H1 (cell line): ENCODE measurements around the gene RNASET2. TPM values are rescaled to one million over a fixed set of nuclear protein-coding genes. Genes with fewer than 3 reads are reported as not detected.

Source experiments
- CTCF ChIA-PET: fragments of 300-600 bp; sonication (Branson Sonifier 250); formaldehyde crosslinking; loops from one replicate; lab custom pipeline; 2021; ENCODE audit not compliant: partially characterized antibody; lab: Charles Lee
- POLR2A ChIA-PET: fragments of 300-600 bp; sonication (Branson Sonifier 250); formaldehyde crosslinking; loops from one replicate; lab custom pipeline; 2021; ENCODE audit warnings: inconsistent platforms; ENCODE audit not compliant: partially characterized antibody; lab: Charles Lee
- DNase-seq, 2 experiments: peaks; one replicate each; pipeline versions ENCODE4 v3.0.0 to v3.0.0-alpha.2; 2010 to 2022; ENCODE audit warnings: low spot score in 2 of 2, low read depth in 1 of 2, mixed read lengths in 1 of 2
- FAIRE-seq: peaks from 2 replicates; lab custom pipeline; 2011; peaks lifted over from hg19 to GRCh38; lab: Jason Lieb, UNC
- H2AFZ ChIP-seq: 2 replicates; pipeline ENCODE4 v1.8.1; 2012; ENCODE audit warnings: low read length, inconsistent platforms
- H2AK5ac ChIP-seq: 2 replicates; pipeline ENCODE4 v1.6.1; 2013; ENCODE audit warnings: low read depth, low read length
- H2BK120ac ChIP-seq: replicated peaks from 2 replicates; pipeline ENCODE3; 2013; ENCODE audit warnings: low read depth, low read length, inconsistent platforms
- H2BK12ac ChIP-seq: 2 replicates; pipeline ENCODE4 v1.6.1; 2013; ENCODE audit warnings: low read depth, low read length
- H2BK15ac ChIP-seq: 2 replicates; pipeline ENCODE4 v1.6.1; 2013; ENCODE audit warnings: low read length
- H2BK20ac ChIP-seq: 2 replicates; pipeline ENCODE4 v1.6.1; 2013; ENCODE audit warnings: low read length
- H2BK5ac ChIP-seq: 2 replicates; pipeline ENCODE4 v1.6.1; 2013; ENCODE audit warnings: low read depth, low read length
- H3K14ac ChIP-seq: 2 replicates; pipeline ENCODE4 v1.6.1; 2013; ENCODE audit warnings: inconsistent platforms; ENCODE audit not compliant: insufficient read length
- H3K18ac ChIP-seq: 2 replicates; pipeline ENCODE4 v1.6.1; 2013; ENCODE audit warnings: low read length; ENCODE audit errors: extremely low read depth
- H3K23ac ChIP-seq: 2 replicates; pipeline ENCODE4 v1.6.1; 2013; ENCODE audit warnings: inconsistent platforms; ENCODE audit not compliant: insufficient read length
- H3K23me2 ChIP-seq: 2 replicates; pipeline ENCODE4 v1.6.1; 2013; ENCODE audit warnings: low read depth, low read length
- H3K27ac ChIP-seq: 2 replicates; pipeline ENCODE4 v1.6.1; 2011; ENCODE audit warnings: low read depth, low read length, inconsistent platforms
- H3K27me3 ChIP-seq, 4 experiments: replicated peaks in 1 of 4; 1 replicate in 1 of 4; 2 replicates in 3 of 4; pipeline versions ENCODE4 v1.6.1 to v1.8.1; 2011 to 2013; ENCODE audit warnings: low read length in 3 of 4, mild to moderate bottlenecking in 3 of 4, inconsistent platforms in 2 of 4, mixed read lengths in 2 of 4, moderate library complexity in 1 of 4; ENCODE audit not compliant: control insufficient read depth in 3 of 4, insufficient read depth in 3 of 4; ENCODE audit errors: extremely low read depth in 1 of 4
- H3K36me3 ChIP-seq, 4 experiments: 2 replicates each; pipeline versions ENCODE4 v1.6.1 to v1.8.1; 2011 to 2013; ENCODE audit warnings: mild to moderate bottlenecking in 4 of 4, low read length in 3 of 4, moderate library complexity in 2 of 4, control low read depth in 1 of 4, inconsistent platforms in 1 of 4; ENCODE audit not compliant: insufficient read depth in 4 of 4, control insufficient read depth in 2 of 4
- H3K4ac ChIP-seq: replicated peaks from 2 replicates; pipeline ENCODE3; 2013; ENCODE audit warnings: low read length, low read depth, mixed read lengths, inconsistent platforms; ENCODE audit not compliant: insufficient read length
- H3K4me1 ChIP-seq, 4 experiments: replicated peaks in 1 of 4; 1 replicate in 1 of 4; 2 replicates in 3 of 4; pipeline versions ENCODE4 v1.6.1 to v1.8.1; 2011 to 2013; ENCODE audit warnings: low read length in 3 of 4, inconsistent platforms in 2 of 4, mixed read lengths in 1 of 4; ENCODE audit not compliant: insufficient read depth in 4 of 4, control insufficient read depth in 3 of 4
- H3K4me2 ChIP-seq, 2 experiments: 2 replicates each; pipeline versions ENCODE4 v1.6.1 to v1.8.1; 2011 to 2013; ENCODE audit warnings: low read depth in 2 of 2, low read length in 2 of 2, control low read depth in 1 of 2, inconsistent platforms in 1 of 2, mild to moderate bottlenecking in 1 of 2; ENCODE audit not compliant: insufficient read depth in 1 of 2
- H3K4me3 ChIP-seq, 4 experiments: fragments of 200-600, 300-600 bp in 1 of 4; sonication (generic), shearing (Covaris generic), sonication (Bioruptor Twin) in 1 of 4; 2 replicates each; pipeline versions ENCODE4 v1.5.1 to v1.8.1; 2011 to 2016; ENCODE audit warnings: low read length in 4 of 4, low read depth in 3 of 4, control low read depth in 2 of 4, inconsistent platforms in 2 of 4, mild to moderate bottlenecking in 2 of 4, mixed read lengths in 1 of 4, moderate library complexity in 1 of 4; ENCODE audit not compliant: insufficient read depth in 2 of 4; ENCODE audit errors: extremely low read depth in 1 of 4
- H3K56ac ChIP-seq: replicated peaks from 2 replicates; pipeline ENCODE3; 2013; ENCODE audit warnings: low read depth, mild to moderate bottlenecking, mixed read lengths, low read length, inconsistent platforms; ENCODE audit not compliant: insufficient read length
- H3K79me1 ChIP-seq: 2 replicates; pipeline ENCODE4 v1.6.1; 2013; ENCODE audit warnings: low read depth, low read length, control low read depth
- H3K79me2 ChIP-seq, 2 experiments: 2 replicates each; pipeline versions ENCODE4 v1.6.1 to v1.8.1; 2012 to 2013; ENCODE audit warnings: low read length in 2 of 2, mild to moderate bottlenecking in 2 of 2, inconsistent platforms in 1 of 2; ENCODE audit not compliant: insufficient read depth in 2 of 2, control insufficient read depth in 1 of 2
- H3K9ac ChIP-seq, 4 experiments: replicated peaks in 1 of 4; 1 replicate in 1 of 4; 2 replicates in 3 of 4; pipeline versions ENCODE4 v1.6.1 to v1.8.1; 2011 to 2013; ENCODE audit warnings: low read depth in 3 of 4, low read length in 3 of 4, control low read depth in 2 of 4, mild to moderate bottlenecking in 2 of 4, moderate library complexity in 2 of 4, inconsistent platforms in 1 of 4; ENCODE audit errors: extremely low read depth in 1 of 4
- H3K9me3 ChIP-seq, 2 experiments: 2 replicates each; pipeline versions ENCODE4 v1.6.1 to v1.8.1; 2012 to 2013; ENCODE audit warnings: mild to moderate bottlenecking in 2 of 2, moderate library complexity in 2 of 2, control low read depth in 1 of 2, inconsistent platforms in 1 of 2, low read depth in 1 of 2, low read length in 1 of 2, mixed read lengths in 1 of 2; ENCODE audit not compliant: insufficient read depth in 2 of 2
- H4K20me1 ChIP-seq, 2 experiments: replicated peaks in 1 of 2; 2 replicates each; pipeline versions ENCODE3 to v1.8.1; 2011 to 2013; ENCODE audit warnings: inconsistent platforms in 2 of 2, low read length in 2 of 2, mild to moderate bottlenecking in 1 of 2; ENCODE audit not compliant: insufficient read depth in 2 of 2, control insufficient read depth in 1 of 2
- H4K5ac ChIP-seq: 2 replicates; pipeline ENCODE4 v1.6.1; 2013; ENCODE audit warnings: low read length, low read depth, mixed read lengths, inconsistent platforms; ENCODE audit not compliant: insufficient read length
- H4K8ac ChIP-seq: 2 replicates; pipeline ENCODE4 v1.8.0; 2013; ENCODE audit warnings: mild to moderate bottlenecking, moderate library complexity, low read length, inconsistent platforms; ENCODE audit not compliant: insufficient read depth; ENCODE audit errors: extremely low read depth
- H4K91ac ChIP-seq: replicated peaks from 2 replicates; pipeline ENCODE3; 2013; ENCODE audit warnings: low read length, mixed read lengths, inconsistent platforms; ENCODE audit not compliant: insufficient read length
- BACH1 ChIP-seq: IDR thresholded peaks from 2 replicates; pipeline ENCODE4 v1.6.1; 2012; ENCODE audit warnings: low read length, improper control_type of control experiment
- CBX8 ChIP-seq: fragments of 300-800, 300-1000 bp; sonication (generic); IDR thresholded peaks from 2 replicates; pipeline ENCODE4 v1.7.1; 2016; ENCODE audit warnings: low read depth, low read length, borderline replicate concordance
- KDM1A ChIP-seq: fragments of 200-600, 300-600 bp; sonication (generic); IDR thresholded peaks from 2 replicates; pipeline ENCODE4 v1.7.1; 2016; ENCODE audit warnings: mild to moderate bottlenecking, low read length, borderline replicate concordance
- PHF8 ChIP-seq: fragments of 200-600 bp; sonication (generic); conservative IDR thresholded peaks from 2 replicates; pipeline ENCODE4 v1.7.1; 2012; ENCODE audit warnings: low read depth, mild to moderate bottlenecking, inconsistent platforms, low read length, moderate library complexity
- POLR2A ChIP-seq, 2 experiments: IDR thresholded peaks; 1 replicate in 1 of 2; 2 replicates in 1 of 2; pipeline ENCODE4 v1.6.1; 2011; ENCODE audit warnings: low read depth in 2 of 2, low read length in 2 of 2, mild to moderate bottlenecking in 2 of 2; ENCODE audit errors: control extremely low read depth in 1 of 2
- POU5F1 ChIP-seq: IDR thresholded peaks from 2 replicates; pipeline ENCODE4 v1.6.1; 2011; ENCODE audit warnings: low read depth, mild to moderate bottlenecking, low read length, moderate library complexity
- RNF2 ChIP-seq: fragments of 200-900, 300-1000 bp; sonication (generic); IDR thresholded peaks from 2 replicates; pipeline ENCODE4 v1.7.1; 2016; ENCODE audit warnings: borderline replicate concordance, low read depth, mild to moderate bottlenecking, antibody characterized with exemption, low read length; ENCODE audit not compliant: poor library complexity, severe bottlenecking; ENCODE audit errors: missing control alignments
- TBP ChIP-seq: IDR thresholded peaks from 2 replicates; pipeline ENCODE4 v1.6.1; 2011; ENCODE audit warnings: low read depth, low read length, improper control_type of control experiment
- WGBS, 2 experiments: shearing (Covaris generic) in 1 of 2; methylation state at CpG; one replicate each; pipeline versions ENCODE4 v1.1.6 to v1.1.7; 2013 to 2015; ENCODE audit warnings: low lambda C conversion rate in 2 of 2, mixed read lengths in 2 of 2, inconsistent platforms in 1 of 2, low coverage in 1 of 2, missing lambda C conversion rate in 1 of 2; ENCODE audit not compliant: insufficient replicate concordance in 2 of 2, insufficient coverage in 1 of 2, insufficient read length in 1 of 2; ENCODE audit errors: extremely low coverage in 1 of 2, missing lambda C conversion rate in 1 of 2; 5-methylcytosine and 5-hydroxymethylcytosine counted together
- polyA plus RNA-seq, 7 experiments: library from polyadenylated mRNA; depleted of rRNA in 3 of 7; stranded (reverse) in 5 of 7; unstranded in 2 of 7; fragments of >200 nt in 5 of 7; fragments of 200-250 nt in 2 of 7; gene quantifications; 1 replicate in 5 of 7; 2 replicates in 1 of 7; 4 replicates in 1 of 7; pipeline versions ENCODE4 v1.2.1 to v1.2.3, GENCODE V29; 2011 to 2013; ENCODE audit warnings: missing spikeins in 2 of 7, mixed read lengths in 2 of 7
- total RNA-seq: library from RNA; stranded (reverse); fragmentation: NEBNext Ultra II Directional; extraction: Animal tissue kit (Norgen Biotek cat#: 25700); gene quantifications from 2 replicates; pipeline ENCODE4 v1.2.1, GENCODE V29; 2021

The RNASET2 gene
- total and polyA plus RNA-seq, 2 of the 8 experiments (the other 6 are each of a cell fraction or from before 2014, with no cell fraction given), result 15.7 to 22.9 TPM

DNA sequence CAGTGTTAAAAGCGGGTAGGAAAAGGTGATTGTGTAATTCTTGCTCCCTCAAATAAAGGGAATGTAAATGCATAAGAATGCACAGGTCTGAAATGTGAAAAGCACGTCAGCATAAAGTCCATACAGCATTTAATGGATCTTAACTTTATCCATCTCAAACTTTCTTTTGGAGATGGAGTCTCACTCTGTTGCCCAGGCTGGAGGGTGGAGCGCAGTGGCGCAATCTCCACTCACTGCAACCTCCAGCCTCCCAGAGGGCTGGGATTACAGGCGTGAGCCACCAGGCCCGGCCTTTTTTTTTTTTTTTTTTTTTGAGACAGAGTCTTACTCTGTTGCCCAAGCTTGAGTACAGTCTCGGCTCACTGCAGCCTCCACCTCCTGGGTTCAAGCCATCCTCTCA, 33.4 kb downstream of the RNASET2 start:
- H4K8ac ChIP-seq, result no peak overlapping the region
- H4K5ac ChIP-seq, result no peak overlapping the region
- no peak overlapping the region for H2AK5ac ChIP-seq
- H3K9me3 ChIP-seq, result no peaks in the 10 kb centered on the region
- ChIA-PET CTCF (no interaction called here), POLR2A (no interaction called here)
- H3K18ac ChIP-seq, result no peak overlapping the region
- no peak overlapping the region for H3K27ac ChIP-seq
- no peaks in the 10 kb centered on the region for H4K20me1 ChIP-seq
- no peaks in the 10 kb centered on the region for H3K27me3 ChIP-seq
- TF ChIP-seq CBX8 (no peak), TBP (no peak), POLR2A (IDR thresholded peaks at IDR 0.05; ENCODE audit: control extremely low read depth in 1 of 2, low read depth in 2 of 2, low read length in 2 of 2) (no peak), PHF8 (no peak), KDM1A (no peak), RNF2 (no peak), POU5F1 (no peak), BACH1 (no peak)
- no peak overlapping the region for H3K23ac ChIP-seq
- H2BK12ac ChIP-seq, result no peak overlapping the region
- no peak for FAIRE-seq
- H3K23me2 ChIP-seq, result no peaks in the 10 kb centered on the region
- H4K91ac ChIP-seq, result no peak overlapping the region
- H2BK20ac ChIP-seq, result no peak overlapping the region
- no peak overlapping the region for H2BK5ac ChIP-seq
- no peak overlapping the region for H3K4me3 ChIP-seq
- H3K4ac ChIP-seq, result no peak overlapping the region
- no peak overlapping the region for H3K9ac ChIP-seq
- 91% methylated on average over 7 of the region's 7 CpGs; no CpG with 5 or more reads in 1 of the 2 experiments for WGBS, 2 experiments
- H3K4me2 ChIP-seq, result no peak overlapping the region
- H2BK120ac ChIP-seq, result no peak overlapping the region
- H2BK15ac ChIP-seq, result no peak overlapping the region
- H3K14ac ChIP-seq, result no peak overlapping the region
- H3K4me1 ChIP-seq, result no peaks in the 10 kb centered on the region
- no peak overlapping the region for H3K56ac ChIP-seq
- no peak overlapping the region for H2AFZ ChIP-seq
- H3K79me1 ChIP-seq, result no peaks in the 10 kb centered on the region
- DNase-seq, result no peak
- no peaks in the 10 kb centered on the region for H3K79me2 ChIP-seq
- H3K36me3 ChIP-seq, result no peaks in the 10 kb centered on the region
